Medulla oblongata (tissue), 1 donor: ENCODE measurements around the gene TDRD1.
"Not testable (repeated sequence)": the region's sequence is repeated elsewhere in the genome, so short reads cannot be mapped to it uniquely, and the experiment has no call there.

ENCODE experiments used
- DNase-seq: peaks from one replicate; pipeline ENCODE4 v3.0.0-alpha.2; 2015; ENCODE audit errors: extremely low spot score

Gene TDRD1

GRCh38 chr10:114179148-114179547 is at the start of gene TDRD1:
Gene TDRD1, plus strand, starts transcription at chr10:114179353. Its CDS starts 8,479 bp downstream, at chr10:114187832.
- DNase-seq, result no peak

DNA sequence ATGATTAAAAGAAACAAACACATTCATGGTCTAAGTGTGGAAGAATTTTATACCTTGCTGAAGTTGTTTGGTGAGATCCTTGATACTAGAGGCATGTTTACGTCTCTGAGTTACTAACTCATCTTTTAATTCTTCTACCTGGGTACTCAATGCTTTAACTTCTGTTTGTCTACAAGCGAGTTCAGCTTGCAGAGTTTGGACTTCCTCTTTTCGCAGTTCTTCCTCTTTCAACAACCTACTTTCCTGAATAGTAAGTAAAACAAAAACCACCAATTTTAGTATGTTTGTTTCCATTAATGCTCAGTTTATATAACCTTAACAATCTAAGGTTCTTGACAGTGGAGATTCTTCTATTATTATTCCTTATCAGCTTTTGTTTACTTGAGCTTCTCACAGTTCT is 48.1 kb upstream of the TDRD1 start:
- DNase-seq, result peak; percentile 32

DNA sequence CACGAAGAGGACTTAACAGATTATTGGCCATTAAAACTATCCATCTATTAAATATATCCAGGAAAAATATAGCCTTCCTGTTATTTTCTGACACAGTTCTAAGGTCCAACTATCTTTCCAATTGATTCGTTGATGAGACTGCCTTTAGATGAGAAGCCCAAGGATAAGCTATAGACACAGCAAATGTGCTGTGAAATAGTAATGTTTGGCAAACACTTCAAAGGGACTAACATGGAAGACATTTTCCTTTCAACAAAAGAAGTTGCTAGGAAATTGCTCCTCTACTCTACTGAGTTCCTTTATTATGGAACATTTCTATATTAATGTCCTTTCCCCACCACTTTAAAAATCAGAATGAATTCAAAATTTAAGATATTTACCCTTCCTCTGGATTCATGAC is 43.7 kb upstream of the TDRD1 start:
- DNase-seq, result no peak

GRCh38 chr10:114138581-114138980 is 40.6 kb upstream of the TDRD1 start:
- no peak for DNase-seq

DNA sequence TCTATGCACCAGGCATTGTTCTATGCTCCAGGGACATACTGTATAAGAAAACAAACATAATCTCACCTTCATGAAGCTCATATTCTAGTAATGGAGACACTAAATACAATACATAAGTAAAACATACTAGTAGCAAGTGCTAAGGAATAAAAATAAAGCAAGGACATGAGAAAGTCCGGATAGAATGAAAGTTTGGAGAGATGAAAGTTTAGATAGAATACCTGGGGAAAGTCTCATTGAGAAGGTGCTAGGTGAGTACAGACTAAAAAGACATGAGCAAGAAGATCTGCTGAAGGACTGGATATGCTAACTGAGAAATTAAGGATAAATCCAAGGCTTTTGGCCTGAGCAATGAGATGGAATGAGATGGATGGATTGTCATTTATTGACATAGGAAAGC is 39.1 kb upstream of the TDRD1 start:
- DNase-seq, result no peak

- DNase-seq, result not testable (repeated sequence)
Observed at GRCh38 chr10:114140827-114141226, 38.3 kb upstream of the TDRD1 start.

DNA sequence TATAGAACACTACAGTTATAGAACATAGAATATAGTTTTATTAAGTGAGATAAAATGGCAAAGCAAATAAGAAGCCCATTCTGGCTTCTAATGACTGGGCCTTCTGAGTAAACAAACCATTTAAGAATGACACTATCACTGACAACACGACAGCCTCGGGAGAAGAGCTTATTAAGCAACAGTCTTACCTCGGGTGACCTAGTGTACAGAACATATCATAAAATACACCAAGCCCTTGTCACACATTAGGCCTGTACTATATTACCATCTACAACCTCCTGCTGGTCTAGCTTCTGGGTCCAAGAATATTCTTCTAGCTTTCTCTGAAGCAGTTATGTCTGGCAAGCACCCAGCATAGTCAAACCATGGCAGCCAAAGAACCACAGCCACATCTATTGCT is 37.1 kb upstream of the TDRD1 start:
- no peak for DNase-seq

- DNase-seq, result no peak
Observed at GRCh38 chr10:114143160-114143559, 36.0 kb upstream of the TDRD1 start.

- DNase-seq, result not testable (repeated sequence)
Observed at GRCh38 chr10:114149476-114149875, 29.7 kb upstream of the TDRD1 start.

DNA sequence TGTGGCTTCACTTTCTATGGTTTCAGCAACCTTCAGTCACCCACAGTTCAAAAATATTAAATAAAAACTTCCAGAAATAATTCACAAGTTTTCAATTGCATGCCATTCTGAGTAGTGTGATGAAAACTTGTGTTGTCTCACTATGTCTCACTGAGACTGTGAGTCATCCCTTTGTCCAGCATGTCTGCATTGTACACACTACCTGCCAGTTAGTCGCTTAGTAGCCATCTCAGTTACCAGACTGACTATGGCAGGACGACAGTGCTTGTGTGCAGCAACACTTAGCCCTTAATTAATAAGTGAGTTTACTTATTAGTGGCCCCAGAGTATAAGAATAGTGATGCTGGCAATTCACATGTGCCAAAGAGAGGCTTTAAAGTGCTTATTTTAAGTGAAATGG is 27.7 kb upstream of the TDRD1 start:
- no peak for DNase-seq

DNA sequence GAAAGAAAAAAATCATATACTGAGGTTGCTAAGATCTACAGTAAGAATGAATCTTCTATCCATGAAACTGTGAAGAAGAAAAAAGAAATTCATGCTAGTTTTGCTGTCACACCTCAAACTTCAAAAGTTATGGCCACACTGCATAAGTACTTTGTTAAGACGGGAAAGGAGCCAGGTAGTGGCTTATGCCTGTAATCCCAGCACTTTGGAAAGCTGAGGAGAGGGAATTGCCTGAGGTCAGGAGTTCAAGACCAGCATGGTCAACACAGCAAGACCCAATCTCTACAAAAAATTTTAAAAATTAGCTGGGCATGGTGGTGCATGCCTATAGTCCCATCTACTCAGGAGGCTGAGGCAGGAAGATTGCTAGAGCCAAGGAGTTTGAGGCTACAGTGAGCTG is 27.3 kb upstream of the TDRD1 start:
- DNase-seq, result no peak

GRCh38 chr10:114157912-114158311 is 21.2 kb upstream of the TDRD1 start:
- no peak for DNase-seq

DNA sequence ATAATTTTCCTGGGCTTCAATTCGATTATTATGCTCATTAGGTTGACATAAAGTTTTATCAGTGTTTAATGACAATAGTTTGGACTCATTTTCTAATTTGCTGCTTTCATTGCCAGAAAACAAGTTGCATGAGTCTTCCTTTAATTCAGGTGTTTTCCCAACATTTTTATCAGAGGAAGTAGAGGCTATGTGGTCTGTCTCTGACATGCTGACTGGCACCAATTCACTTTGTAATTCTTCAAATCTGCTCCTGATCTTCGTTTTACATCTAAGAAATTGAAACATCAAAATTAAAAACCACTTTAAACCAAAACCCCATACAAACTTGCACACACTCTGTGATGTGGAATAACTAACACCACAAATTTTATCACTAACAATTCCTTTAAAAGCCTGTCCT is 16.1 kb upstream of the TDRD1 start:
- no peak for DNase-seq

GRCh38 chr10:114166043-114166442 is 13.1 kb upstream of the TDRD1 start:
- DNase-seq, result no peak

DNA sequence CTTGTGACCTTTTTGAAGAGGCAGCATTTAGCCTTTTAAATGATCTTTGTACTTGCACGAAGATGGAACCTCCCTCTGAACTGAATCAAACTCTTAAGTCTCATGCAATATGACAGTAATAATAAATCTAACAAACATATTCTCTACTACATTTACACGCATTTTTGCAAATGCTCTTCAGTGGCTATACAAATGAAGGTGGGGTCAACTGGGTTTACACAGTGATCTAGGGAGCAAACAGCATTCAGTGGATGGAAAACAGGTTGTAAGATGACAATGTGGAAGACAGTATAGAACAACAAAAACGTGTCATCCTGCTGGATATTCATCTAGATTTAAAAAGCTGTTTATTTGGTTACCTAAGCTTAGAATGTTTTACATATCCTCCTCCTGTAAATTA is 12.7 kb upstream of the TDRD1 start:
- no peak for DNase-seq

DNA sequence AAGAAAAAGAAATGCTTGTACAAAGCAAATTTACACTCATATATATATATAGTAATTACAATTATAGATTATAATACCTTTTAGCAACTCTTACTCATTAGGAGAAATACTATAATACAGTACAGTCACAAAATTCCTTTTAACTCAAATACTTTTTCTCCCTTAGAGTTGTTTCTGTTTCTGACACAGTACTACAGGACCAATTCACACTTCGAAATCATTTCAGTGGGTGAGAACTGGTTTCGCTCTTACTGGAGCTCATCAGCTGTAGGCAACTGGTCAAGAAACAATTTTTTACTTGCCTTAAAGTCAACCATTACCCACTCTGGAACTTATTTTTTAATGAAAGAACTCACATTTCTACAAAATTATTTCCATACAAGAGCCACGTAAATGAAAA is 11.2 kb upstream of the TDRD1 start:
- no peak for DNase-seq

GRCh38 chr10:114168450-114169009 is 10.6 kb upstream of the TDRD1 start:
- no peak for DNase-seq

DNA sequence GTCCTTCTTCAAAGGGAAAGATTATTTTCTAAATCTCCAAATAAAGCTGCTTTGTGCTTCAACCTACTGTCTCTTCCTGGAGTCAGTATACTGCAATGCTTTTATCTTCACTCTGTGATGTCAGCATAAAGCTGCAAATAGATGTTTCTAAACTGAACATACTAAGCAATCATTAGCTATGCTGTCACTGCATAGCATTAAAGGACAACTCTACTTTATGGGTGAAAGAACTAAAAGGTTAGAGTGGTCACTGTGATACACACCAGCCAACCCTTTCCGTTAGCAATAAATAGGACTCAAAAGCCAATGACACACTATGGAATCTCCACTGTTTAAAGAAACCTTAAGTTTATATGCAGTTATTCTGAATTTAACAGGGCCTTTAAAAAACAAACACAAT is 6.9 kb upstream of the TDRD1 start:
- DNase-seq, result peak; percentile 25

GRCh38 chr10:114172776-114173602 is 6.2 kb upstream of the TDRD1 start:
- DNase-seq, result peak; percentile 35

DNA sequence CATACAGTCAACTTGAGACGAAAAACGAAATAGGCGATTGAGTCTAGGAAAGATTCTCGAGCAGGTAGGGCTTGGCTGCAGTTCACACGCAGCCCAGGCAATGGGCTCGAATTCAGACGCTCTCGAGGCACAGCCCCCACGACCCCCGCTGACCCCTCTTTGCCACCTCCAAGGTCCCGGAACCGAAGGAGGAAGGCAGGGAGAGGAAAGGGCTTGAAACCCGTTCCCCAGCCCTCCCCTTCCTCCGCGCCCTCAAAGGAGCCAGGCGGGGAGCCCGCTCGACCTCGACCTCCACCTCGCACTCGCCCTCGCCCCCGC is 5.6 kb upstream of the TDRD1 start:
- no peak for DNase-seq

DNA sequence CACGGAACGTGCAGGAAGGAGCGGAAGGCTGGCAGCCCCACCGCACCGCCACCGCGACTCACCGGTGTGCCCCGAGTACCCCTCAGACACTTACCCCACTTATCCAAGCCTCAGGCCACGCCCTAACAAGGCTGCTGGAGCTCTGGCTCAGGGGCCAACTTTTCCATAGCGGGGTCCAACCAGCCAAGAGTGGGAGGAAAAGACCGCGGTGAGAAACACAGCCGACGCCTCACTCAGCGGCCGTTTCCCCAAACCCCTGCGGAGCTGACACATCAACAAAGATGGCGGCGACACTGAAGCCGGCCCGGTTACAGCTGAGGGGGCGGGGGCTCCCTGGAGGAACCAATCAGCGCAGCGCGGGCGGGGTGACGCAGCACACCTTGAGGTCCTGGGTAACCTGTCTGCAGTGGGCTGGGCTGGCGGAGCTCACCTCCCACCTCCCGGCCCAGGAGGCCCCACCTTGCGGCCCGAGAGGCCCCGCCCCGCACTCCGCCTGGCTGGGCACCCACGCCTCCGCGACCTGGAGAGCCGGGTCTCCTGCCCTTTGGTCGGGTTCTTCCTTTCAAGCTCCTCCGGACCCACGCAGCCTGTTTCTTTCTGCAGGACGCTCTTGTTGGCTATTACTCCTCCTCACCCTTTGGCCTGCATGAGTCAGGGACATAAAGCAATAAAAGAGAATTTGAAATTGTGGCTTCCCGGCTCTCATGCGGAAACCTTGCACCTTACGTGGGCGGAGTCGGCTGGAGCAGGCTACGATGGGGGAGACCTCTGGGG is 5.0 kb upstream of the TDRD1 start, which contains the start of gene CCDC186:
Gene CCDC186 (minus strand): TSS at position 283 of the 774 bp plus-strand sequence. CDS start 10,935 bp downstream, outside the sequence.
- DNase-seq, result peak; percentile 91

- DNase-seq, result peak; percentile 36
Observed at GRCh38 chr10:114174695-114175188, 4.4 kb upstream of the TDRD1 start.

DNA sequence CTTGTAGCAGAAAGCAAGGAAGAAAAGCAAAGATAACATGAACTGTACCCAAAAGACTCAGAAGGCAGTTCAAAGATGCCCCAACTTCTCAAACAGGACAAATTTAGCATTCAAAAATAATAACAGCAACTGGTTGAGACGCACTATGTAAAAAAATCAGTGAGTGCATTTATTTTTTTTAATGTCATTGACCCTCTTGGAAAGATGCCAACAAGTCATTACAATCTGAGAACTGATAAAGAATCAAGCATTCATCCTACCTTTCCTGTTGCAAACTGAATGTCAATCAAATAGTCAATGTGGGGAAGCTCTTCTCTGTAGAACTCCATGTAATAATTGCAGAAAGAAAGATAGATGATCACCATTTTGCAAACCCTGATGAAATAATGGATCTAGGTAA is 3.5 kb upstream of the TDRD1 start:
- no peak for DNase-seq
